H1 (cell line): ENCODE results near the gene RRM2. TPM values are rescaled to one million over a fixed set of nuclear protein-coding genes. Genes with fewer than 3 reads are reported as not detected.
A peak's percentile ranks its signal among the peaks of the same experiment; 100 is the strongest.

ENCODE experiments used
- CTCF ChIA-PET: fragments of 300-600 bp; sonication (Branson Sonifier 250); formaldehyde crosslinking; loops from one replicate; lab custom pipeline; 2021; ENCODE audit not compliant: partially characterized antibody; lab: Charles Lee
- POLR2A ChIA-PET: fragments of 300-600 bp; sonication (Branson Sonifier 250); formaldehyde crosslinking; loops from one replicate; lab custom pipeline; 2021; ENCODE audit warnings: inconsistent platforms; ENCODE audit not compliant: partially characterized antibody; lab: Charles Lee
- DNase-seq, 2 experiments: peaks; one replicate each; pipeline versions ENCODE4 v3.0.0 to v3.0.0-alpha.2; 2010 to 2022; ENCODE audit warnings: low spot score in 2 of 2, low read depth in 1 of 2, mixed read lengths in 1 of 2
- FAIRE-seq: peaks from 2 replicates; lab custom pipeline; 2011; peaks lifted over from hg19 to GRCh38; lab: Jason Lieb, UNC
- H2AFZ ChIP-seq: 2 replicates; pipeline ENCODE4 v1.8.1; 2012; ENCODE audit warnings: low read length, inconsistent platforms
- H2AK5ac ChIP-seq: 2 replicates; pipeline ENCODE4 v1.6.1; 2013; ENCODE audit warnings: low read depth, low read length
- H2BK120ac ChIP-seq: replicated peaks from 2 replicates; pipeline ENCODE3; 2013; ENCODE audit warnings: low read depth, low read length, inconsistent platforms
- H2BK12ac ChIP-seq: 2 replicates; pipeline ENCODE4 v1.6.1; 2013; ENCODE audit warnings: low read depth, low read length
- H2BK15ac ChIP-seq: 2 replicates; pipeline ENCODE4 v1.6.1; 2013; ENCODE audit warnings: low read length
- H2BK20ac ChIP-seq: 2 replicates; pipeline ENCODE4 v1.6.1; 2013; ENCODE audit warnings: low read length
- H2BK5ac ChIP-seq: 2 replicates; pipeline ENCODE4 v1.6.1; 2013; ENCODE audit warnings: low read depth, low read length
- H3K14ac ChIP-seq: 2 replicates; pipeline ENCODE4 v1.6.1; 2013; ENCODE audit warnings: inconsistent platforms; ENCODE audit not compliant: insufficient read length
- H3K18ac ChIP-seq: 2 replicates; pipeline ENCODE4 v1.6.1; 2013; ENCODE audit warnings: low read length; ENCODE audit errors: extremely low read depth
- H3K23ac ChIP-seq: 2 replicates; pipeline ENCODE4 v1.6.1; 2013; ENCODE audit warnings: inconsistent platforms; ENCODE audit not compliant: insufficient read length
- H3K23me2 ChIP-seq: 2 replicates; pipeline ENCODE4 v1.6.1; 2013; ENCODE audit warnings: low read depth, low read length
- H3K27ac ChIP-seq: 2 replicates; pipeline ENCODE4 v1.6.1; 2011; ENCODE audit warnings: low read depth, low read length, inconsistent platforms
- H3K27me3 ChIP-seq, 4 experiments: replicated peaks in 1 of 4; 1 replicate in 1 of 4; 2 replicates in 3 of 4; pipeline versions ENCODE4 v1.6.1 to v1.8.1; 2011 to 2013; ENCODE audit warnings: low read length in 3 of 4, mild to moderate bottlenecking in 3 of 4, inconsistent platforms in 2 of 4, mixed read lengths in 2 of 4, moderate library complexity in 1 of 4; ENCODE audit not compliant: control insufficient read depth in 3 of 4, insufficient read depth in 3 of 4; ENCODE audit errors: extremely low read depth in 1 of 4
- H3K36me3 ChIP-seq, 4 experiments: 2 replicates each; pipeline versions ENCODE4 v1.6.1 to v1.8.1; 2011 to 2013; ENCODE audit warnings: mild to moderate bottlenecking in 4 of 4, low read length in 3 of 4, moderate library complexity in 2 of 4, control low read depth in 1 of 4, inconsistent platforms in 1 of 4; ENCODE audit not compliant: insufficient read depth in 4 of 4, control insufficient read depth in 2 of 4
- H3K4ac ChIP-seq: replicated peaks from 2 replicates; pipeline ENCODE3; 2013; ENCODE audit warnings: low read length, low read depth, mixed read lengths, inconsistent platforms; ENCODE audit not compliant: insufficient read length
- H3K4me1 ChIP-seq, 4 experiments: replicated peaks in 1 of 4; 1 replicate in 1 of 4; 2 replicates in 3 of 4; pipeline versions ENCODE4 v1.6.1 to v1.8.1; 2011 to 2013; ENCODE audit warnings: low read length in 3 of 4, inconsistent platforms in 2 of 4, mixed read lengths in 1 of 4; ENCODE audit not compliant: insufficient read depth in 4 of 4, control insufficient read depth in 3 of 4
- H3K4me2 ChIP-seq, 2 experiments: 2 replicates each; pipeline versions ENCODE4 v1.6.1 to v1.8.1; 2011 to 2013; ENCODE audit warnings: low read depth in 2 of 2, low read length in 2 of 2, control low read depth in 1 of 2, inconsistent platforms in 1 of 2, mild to moderate bottlenecking in 1 of 2; ENCODE audit not compliant: insufficient read depth in 1 of 2
- H3K4me3 ChIP-seq, 4 experiments: fragments of 200-600, 300-600 bp in 1 of 4; sonication (generic), shearing (Covaris generic), sonication (Bioruptor Twin) in 1 of 4; 2 replicates each; pipeline versions ENCODE4 v1.5.1 to v1.8.1; 2011 to 2016; ENCODE audit warnings: low read length in 4 of 4, low read depth in 3 of 4, control low read depth in 2 of 4, inconsistent platforms in 2 of 4, mild to moderate bottlenecking in 2 of 4, mixed read lengths in 1 of 4, moderate library complexity in 1 of 4; ENCODE audit not compliant: insufficient read depth in 2 of 4; ENCODE audit errors: extremely low read depth in 1 of 4
- H3K56ac ChIP-seq: replicated peaks from 2 replicates; pipeline ENCODE3; 2013; ENCODE audit warnings: low read depth, mild to moderate bottlenecking, mixed read lengths, low read length, inconsistent platforms; ENCODE audit not compliant: insufficient read length
- H3K79me1 ChIP-seq: 2 replicates; pipeline ENCODE4 v1.6.1; 2013; ENCODE audit warnings: low read depth, low read length, control low read depth
- H3K79me2 ChIP-seq, 2 experiments: 2 replicates each; pipeline versions ENCODE4 v1.6.1 to v1.8.1; 2012 to 2013; ENCODE audit warnings: low read length in 2 of 2, mild to moderate bottlenecking in 2 of 2, inconsistent platforms in 1 of 2; ENCODE audit not compliant: insufficient read depth in 2 of 2, control insufficient read depth in 1 of 2
- H3K9ac ChIP-seq, 4 experiments: replicated peaks in 1 of 4; 1 replicate in 1 of 4; 2 replicates in 3 of 4; pipeline versions ENCODE4 v1.6.1 to v1.8.1; 2011 to 2013; ENCODE audit warnings: low read depth in 3 of 4, low read length in 3 of 4, control low read depth in 2 of 4, mild to moderate bottlenecking in 2 of 4, moderate library complexity in 2 of 4, inconsistent platforms in 1 of 4; ENCODE audit errors: extremely low read depth in 1 of 4
- H3K9me3 ChIP-seq, 2 experiments: 2 replicates each; pipeline versions ENCODE4 v1.6.1 to v1.8.1; 2012 to 2013; ENCODE audit warnings: mild to moderate bottlenecking in 2 of 2, moderate library complexity in 2 of 2, control low read depth in 1 of 2, inconsistent platforms in 1 of 2, low read depth in 1 of 2, low read length in 1 of 2, mixed read lengths in 1 of 2; ENCODE audit not compliant: insufficient read depth in 2 of 2
- H4K20me1 ChIP-seq, 2 experiments: replicated peaks in 1 of 2; 2 replicates each; pipeline versions ENCODE3 to v1.8.1; 2011 to 2013; ENCODE audit warnings: inconsistent platforms in 2 of 2, low read length in 2 of 2, mild to moderate bottlenecking in 1 of 2; ENCODE audit not compliant: insufficient read depth in 2 of 2, control insufficient read depth in 1 of 2
- H4K5ac ChIP-seq: 2 replicates; pipeline ENCODE4 v1.6.1; 2013; ENCODE audit warnings: low read length, low read depth, mixed read lengths, inconsistent platforms; ENCODE audit not compliant: insufficient read length
- H4K8ac ChIP-seq: 2 replicates; pipeline ENCODE4 v1.8.0; 2013; ENCODE audit warnings: mild to moderate bottlenecking, moderate library complexity, low read length, inconsistent platforms; ENCODE audit not compliant: insufficient read depth; ENCODE audit errors: extremely low read depth
- H4K91ac ChIP-seq: replicated peaks from 2 replicates; pipeline ENCODE3; 2013; ENCODE audit warnings: low read length, mixed read lengths, inconsistent platforms; ENCODE audit not compliant: insufficient read length
- BRCA1 ChIP-seq: IDR thresholded peaks from 2 replicates; pipeline ENCODE4 v1.6.1; 2012; ENCODE audit warnings: low read depth, low read length, improper control_type of control experiment
- CREB1 ChIP-seq: IDR thresholded peaks from 2 replicates; pipeline ENCODE4 v1.6.1; 2012; ENCODE audit warnings: inconsistent platforms
- EGR1 ChIP-seq: IDR thresholded peaks from 2 replicates; pipeline ENCODE4 v1.6.1; 2011; ENCODE audit warnings: low read depth, low read length, borderline replicate concordance
- GTF2F1 ChIP-seq: IDR thresholded peaks from 2 replicates; pipeline ENCODE4 v1.6.1; 2012; ENCODE audit warnings: low read depth, low read length, improper control_type of control experiment, borderline replicate concordance
- KDM5A ChIP-seq: fragments of 200-600 bp; IDR thresholded peaks from 2 replicates; pipeline ENCODE4 v1.7.1; 2012; ENCODE audit warnings: mild to moderate bottlenecking, low read length, inconsistent platforms, mixed read lengths
- POU5F1 ChIP-seq: IDR thresholded peaks from 2 replicates; pipeline ENCODE4 v1.6.1; 2011; ENCODE audit warnings: low read depth, mild to moderate bottlenecking, low read length, moderate library complexity
- RAD21 ChIP-seq, 2 experiments: IDR thresholded peaks in 1 of 2; conservative IDR thresholded peaks in 1 of 2; 2 replicates each; pipeline ENCODE4 v1.6.1; 2011; ENCODE audit warnings: low read depth in 2 of 2, low read length in 2 of 2, improper control_type of control experiment in 1 of 2, inconsistent platforms in 1 of 2, mild to moderate bottlenecking in 1 of 2, moderate library complexity in 1 of 2
- SP1 ChIP-seq: IDR thresholded peaks from 2 replicates; pipeline ENCODE4 v1.6.1; 2011; ENCODE audit warnings: low read depth, low read length
- SP2 ChIP-seq: IDR thresholded peaks from 2 replicates; pipeline ENCODE4 v1.6.1; 2012; ENCODE audit warnings: mild to moderate bottlenecking, low read length, inconsistent platforms
- TAF1 ChIP-seq: IDR thresholded peaks from 2 replicates; pipeline ENCODE4 v1.6.1; 2011; ENCODE audit warnings: mild to moderate bottlenecking, low read depth, low read length
- WGBS, 2 experiments: shearing (Covaris generic) in 1 of 2; methylation state at CpG; one replicate each; pipeline versions ENCODE4 v1.1.6 to v1.1.7; 2013 to 2015; ENCODE audit warnings: low lambda C conversion rate in 2 of 2, mixed read lengths in 2 of 2, inconsistent platforms in 1 of 2, low coverage in 1 of 2, missing lambda C conversion rate in 1 of 2; ENCODE audit not compliant: insufficient replicate concordance in 2 of 2, insufficient coverage in 1 of 2, insufficient read length in 1 of 2; ENCODE audit errors: extremely low coverage in 1 of 2, missing lambda C conversion rate in 1 of 2; 5-methylcytosine and 5-hydroxymethylcytosine counted together
- polyA plus RNA-seq, 7 experiments: library from polyadenylated mRNA; depleted of rRNA in 3 of 7; stranded (reverse) in 5 of 7; unstranded in 2 of 7; fragments of >200 nt in 5 of 7; fragments of 200-250 nt in 2 of 7; gene quantifications; 1 replicate in 5 of 7; 2 replicates in 1 of 7; 4 replicates in 1 of 7; pipeline versions ENCODE4 v1.2.1 to v1.2.3, GENCODE V29; 2011 to 2013; ENCODE audit warnings: missing spikeins in 2 of 7, mixed read lengths in 2 of 7
- total RNA-seq: library from RNA; stranded (reverse); fragmentation: NEBNext Ultra II Directional; extraction: Animal tissue kit (Norgen Biotek cat#: 25700); gene quantifications from 2 replicates; pipeline ENCODE4 v1.2.1, GENCODE V29; 2021
- TF ChIP-seq, protein P1 (sequence below): IDR thresholded peaks from 2 replicates; pipeline ENCODE4 v1.6.1; 2011; ENCODE audit warnings: low read length, improper control_type of control experiment

The RRM2 gene
- total and polyA plus RNA-seq, 2 of the 8 experiments (the other 6 are each of a cell fraction or from before 2014, with no cell fraction given) = 37.7 to 215 TPM

DNA sequence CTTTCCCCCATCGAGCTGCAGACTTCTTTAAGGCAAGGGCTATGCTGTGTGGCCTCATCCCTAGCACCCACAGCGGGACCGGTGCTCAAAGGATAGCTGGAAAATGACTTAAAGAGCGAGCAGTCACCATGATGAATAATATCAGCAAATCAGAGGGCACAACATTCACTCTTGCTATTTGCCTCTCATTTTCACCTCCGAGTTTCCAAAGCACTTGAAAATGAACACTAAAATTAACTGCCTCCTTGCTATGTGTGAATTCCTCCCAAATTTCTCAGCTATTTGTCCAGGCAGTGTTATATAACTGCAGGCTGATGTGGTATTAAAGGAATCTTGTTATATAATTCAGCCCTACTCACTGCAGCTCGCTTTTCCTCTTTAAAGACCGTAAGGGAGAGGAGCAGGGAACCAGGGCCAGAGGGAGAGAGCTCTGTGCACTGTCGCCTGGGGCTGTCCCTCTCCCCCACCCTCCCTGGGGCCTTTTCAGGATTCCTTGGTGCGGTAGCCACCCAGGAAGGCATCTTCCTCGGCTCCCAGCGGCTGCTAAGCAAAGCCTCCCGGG lies 43.8 kb upstream of the RRM2 start:
- peak overlapping the region; percentile 71 for H3K18ac ChIP-seq
- no peak overlapping the region for H2BK120ac ChIP-seq
- no peak overlapping the region for H2BK12ac ChIP-seq
- no peak overlapping the region; the same call in 1 of the 2 replicates for H2AFZ ChIP-seq
- no peak overlapping the region for H3K9ac ChIP-seq
- H3K23ac ChIP-seq = no peak overlapping the region
- no peak overlapping the region for H3K56ac ChIP-seq
- FAIRE-seq (no peak), DNase-seq (no peak)
- no peak overlapping the region for H2BK20ac ChIP-seq
- TF ChIP-seq SP1 = no peak
- TF ChIP-seq TAF1 = no peak
- TF ChIP-seq BRCA1 = no peak
- TF ChIP-seq RAD21 (IDR thresholded peaks at IDR 0.05 in 1 of 2, conservative IDR thresholded peaks at IDR 0.05 in 1 of 2; ENCODE audit: low read depth in 2 of 2, low read length in 2 of 2) = no peak
- TF ChIP-seq, protein P1, sequence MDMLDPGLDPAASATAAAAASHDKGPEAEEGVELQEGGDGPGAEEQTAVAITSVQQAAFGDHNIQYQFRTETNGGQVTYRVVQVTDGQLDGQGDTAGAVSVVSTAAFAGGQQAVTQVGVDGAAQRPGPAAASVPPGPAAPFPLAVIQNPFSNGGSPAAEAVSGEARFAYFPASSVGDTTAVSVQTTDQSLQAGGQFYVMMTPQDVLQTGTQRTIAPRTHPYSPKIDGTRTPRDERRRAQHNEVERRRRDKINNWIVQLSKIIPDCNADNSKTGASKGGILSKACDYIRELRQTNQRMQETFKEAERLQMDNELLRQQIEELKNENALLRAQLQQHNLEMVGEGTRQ = no peak
- TF ChIP-seq CREB1 = no peak
- TF ChIP-seq KDM5A = no peak
- no peak for TF ChIP-seq EGR1
- no peak for TF ChIP-seq GTF2F1
- no peak for TF ChIP-seq SP2
- TF ChIP-seq POU5F1 = no peak
- H3K4me1 ChIP-seq = peaks cover 0 to 7% (median 5%) of the 10 kb centered on the region in 4 experiments; a peak in 3 of 7 replicates
- CTCF ChIA-PET = interaction anchor here (0.9 to 20.0 kb wide), 9 partner anchors 9 to 357 kb away, joined by 3 to 429 read pairs (median 4); no protein-coding TSS in a partner anchor
- H3K14ac ChIP-seq = no peak overlapping the region
- no peak overlapping the region for H2AK5ac ChIP-seq
- H4K5ac ChIP-seq = no peak overlapping the region
- no peak overlapping the region for H2BK15ac ChIP-seq
- no peaks in the 10 kb centered on the region for H4K20me1 ChIP-seq
- H3K36me3 ChIP-seq = no peaks in the 10 kb centered on the region
- no peak overlapping the region for H4K91ac ChIP-seq
- peak overlapping the region; percentile 66 to 71 for H3K4me2 ChIP-seq
- H3K79me2 ChIP-seq = no peaks in the 10 kb centered on the region
- H3K79me1 ChIP-seq = no peaks in the 10 kb centered on the region
- no peak overlapping the region for H3K4ac ChIP-seq
- H3K27ac ChIP-seq = no peak overlapping the region
- H3K4me3 ChIP-seq = peak overlapping the region in 3 of 4 experiments; percentile 29 to 68 (median 42); a peak in 4 of 8 replicates
- H3K27me3 ChIP-seq = peaks cover 14 to 32% (median 25%) of the 10 kb centered on the region in 4 experiments
- POLR2A ChIA-PET = interaction anchor here (0.7 to 1.9 kb wide), 4 partner anchors 9 to 45 kb away, joined by 3 to 8 read pairs (median 4); partner anchors contain the start of genes KLF11 and RRM2
- H3K9me3 ChIP-seq = no peaks in the 10 kb centered on the region
- H4K8ac ChIP-seq = no peak overlapping the region
- H3K23me2 ChIP-seq = peaks cover 10% of the 10 kb centered on the region; the same call in 1 of the 2 replicates
- WGBS, 2 experiments = 47% methylated on average over 11 of the region's 12 CpGs; no CpG with 5 or more reads in 1 of the 2 experiments
- H2BK5ac ChIP-seq = no peak overlapping the region
